Omental fat pad (tissue), 4 donors: ENCODE data around the gene ANK3. TPM values are rescaled to one million over a fixed set of nuclear protein-coding genes. Genes with fewer than 3 reads are reported as not detected.

Source experiments
- ATAC-seq: fragments of 150-250 bp; one replicate; pipeline ENCODE4 v1.9.1; 2016; ENCODE audit warnings: mild to moderate bottlenecking, moderate library complexity; ENCODE audit not compliant: low FRiP score
- DNase-seq: peaks from one replicate; pipeline ENCODE4 v3.0.0-alpha.2; 2019; ENCODE audit warnings: low spot score
- CTCF ChIP-seq, 3 donors: fragments of 450-650 bp; IDR thresholded peaks; one replicate each; pipeline ENCODE4 v1.5.1; 2016 to 2017; ENCODE audit warnings: antibody characterized with exemption in 3 of 3, mild to moderate bottlenecking in 3 of 3, moderate library complexity in 2 of 3
- total RNA-seq, 4 donors: library from RNA; depleted of rRNA; stranded (reverse); fragments of >200 nt; gene quantifications; one replicate each; pipeline ENCODE4 v1.1.0, GENCODE V29; 2016

ANK3 gene
- total RNA-seq, 4 donors from 2014 or later = 10.5 to 22.5 (median 13.3) TPM

- no peak for ATAC-seq
- TF ChIP-seq CTCF (IDR thresholded peaks at IDR 0.05) = no peak
- no peak for DNase-seq
These were observed 6.6 kb downstream of the ANK3 start for GRCh38 chr10:60382946-60383681.

- no peak for TF ChIP-seq CTCF (IDR thresholded peaks at IDR 0.05)
- no peak for ATAC-seq
- no peak for DNase-seq
These were observed 8.9 kb downstream of the ANK3 start for GRCh38 chr10:60380781-60381180.

GRCh38 chr10:60377955-60378354, 11.7 kb downstream of the ANK3 start:
- DNase-seq (no peak), ATAC-seq (no peak)
- no peak for TF ChIP-seq CTCF (IDR thresholded peaks at IDR 0.05)

GRCh38 chr10:60377042-60377352, 12.7 kb downstream of the ANK3 start:
- DNase-seq (no peak), ATAC-seq (no peak)
- no peak for TF ChIP-seq CTCF (IDR thresholded peaks at IDR 0.05)

- no peak for ATAC-seq
- DNase-seq = no peak
- no peak for TF ChIP-seq CTCF (IDR thresholded peaks at IDR 0.05)
These were observed 13.2 kb downstream of the ANK3 start for GRCh38 chr10:60376221-60377041.

GRCh38 chr10:60375293-60376004, 14.2 kb downstream of the ANK3 start:
- TF ChIP-seq CTCF (IDR thresholded peaks at IDR 0.05) = no peak
- DNase-seq (no peak), ATAC-seq (no peak)
